Endothelial cell of umbilical vein (primary cell): ENCODE measurements around the gene YTHDF2. TPM values are rescaled to one million over a fixed set of nuclear protein-coding genes. Genes with fewer than 3 reads are reported as not detected.

Source experiments
- BruUV-seq: library from RNA; stranded (reverse); fragments of 400-500 nt; replicated peaks from 2 replicates; lab custom pipeline; 2021; lab: Mats Ljungman, UMichigan
- CTCF ChIA-PET: fragments of 300-600, 350-600 bp; sonication (Branson Sonifier 250); formaldehyde crosslinking; loops from one replicate; lab custom pipeline; 2021; ENCODE audit warnings: antibody characterized with exemption, inconsistent platforms; lab: Charles Lee
- POLR2A ChIA-PET: fragments of 300-600, 350-600 bp; sonication (Branson Sonifier 250); formaldehyde crosslinking; loops from one replicate; lab custom pipeline; 2021; ENCODE audit warnings: antibody characterized with exemption, inconsistent platforms; lab: Charles Lee
- DNase-seq: peaks from one replicate; pipeline ENCODE4 v3.0.0-alpha.2; 2011; ENCODE audit warnings: low read depth, low spot score
- FAIRE-seq: peaks from 2 replicates; lab custom pipeline; 2011; peaks lifted over from hg19 to GRCh38; lab: Jason Lieb, UNC
- H2AFZ ChIP-seq: 2 replicates; pipeline ENCODE4 v1.6.0; 2012; ENCODE audit warnings: low read depth, low read length, control low read depth, inconsistent platforms
- H3K27ac ChIP-seq: 2 replicates; pipeline ENCODE4 v1.5.1; 2011; ENCODE audit warnings: low read depth, mild to moderate bottlenecking, control low read depth, low read length, moderate library complexity; ENCODE audit not compliant: insufficient read depth
- H3K27me3 ChIP-seq, 2 experiments: 2 replicates each; pipeline versions ENCODE4 v1.6.0 to v1.6.1; 2011; ENCODE audit warnings: low read length in 2 of 2, mixed read lengths in 1 of 2; ENCODE audit not compliant: control insufficient read depth in 2 of 2, insufficient read depth in 2 of 2
- H3K36me3 ChIP-seq, 2 experiments: 2 replicates in 1 of 2; 3 replicates in 1 of 2; pipeline ENCODE4 v1.5.1; 2011; ENCODE audit warnings: low read length in 2 of 2, mild to moderate bottlenecking in 1 of 2, moderate library complexity in 1 of 2; ENCODE audit not compliant: control insufficient read depth in 2 of 2, insufficient read depth in 2 of 2; ENCODE audit errors: extremely low read depth in 1 of 2
- H3K4me1 ChIP-seq: 3 replicates; pipeline ENCODE4 v1.5.1; 2011; ENCODE audit warnings: mild to moderate bottlenecking, low read length; ENCODE audit not compliant: control insufficient read depth, insufficient read depth; ENCODE audit errors: extremely low read depth
- H3K4me2 ChIP-seq: 2 replicates; pipeline ENCODE4 v1.6.1; 2011; ENCODE audit warnings: low read length, control low read depth, mixed read lengths; ENCODE audit not compliant: insufficient read depth
- H3K4me3 ChIP-seq, 3 experiments: fragments of 200-600 bp in 1 of 3; sonication (generic), shearing (Covaris generic) in 1 of 3; replicated peaks in 1 of 3; 2 replicates each; pipeline ENCODE4 v1.5.1; 2011 to 2016; ENCODE audit warnings: control low read depth in 3 of 3, low read length in 3 of 3, mild to moderate bottlenecking in 2 of 3, inconsistent platforms in 1 of 3, low read depth in 1 of 3, moderate library complexity in 1 of 3; ENCODE audit not compliant: insufficient read depth in 1 of 3
- H3K79me2 ChIP-seq: 2 replicates; pipeline ENCODE4 v1.6.0; 2012; ENCODE audit warnings: low read length, inconsistent platforms; ENCODE audit not compliant: control insufficient read depth, insufficient read depth
- H3K9ac ChIP-seq: replicated peaks from 2 replicates; pipeline ENCODE3; 2011; ENCODE audit warnings: low read length, control low read depth; ENCODE audit not compliant: insufficient read depth; ENCODE audit errors: extremely low read depth
- H3K9me1 ChIP-seq: replicated peaks from 3 replicates; pipeline ENCODE4 v1.6.0; 2011; ENCODE audit warnings: mild to moderate bottlenecking, low read length; ENCODE audit not compliant: control insufficient read depth, insufficient read depth; ENCODE audit errors: extremely low read depth
- H3K9me3 ChIP-seq: replicated peaks from 2 replicates; pipeline ENCODE4 v1.5.1; 2012; ENCODE audit warnings: low read length, inconsistent platforms; ENCODE audit not compliant: control insufficient read depth, insufficient read depth
- H4K20me1 ChIP-seq: replicated peaks from 2 replicates; pipeline ENCODE3; 2011; ENCODE audit warnings: mild to moderate bottlenecking, low read length; ENCODE audit not compliant: control insufficient read depth, insufficient read depth; ENCODE audit errors: extremely low read depth
- EZH2 ChIP-seq: IDR thresholded peaks from 2 replicates; pipeline ENCODE4 v1.6.1; 2012; ENCODE audit warnings: borderline replicate concordance, low read depth, mild to moderate bottlenecking, moderate library complexity, low read length, inconsistent platforms; ENCODE audit not compliant: severe bottlenecking
- FOS ChIP-seq: IDR thresholded peaks from 2 replicates; pipeline ENCODE4 v1.6.1; 2011; ENCODE audit warnings: mild to moderate bottlenecking, low read length, moderate library complexity, borderline replicate concordance; ENCODE audit not compliant: insufficient read depth
- GATA2 ChIP-seq: IDR thresholded peaks from 2 replicates; pipeline ENCODE4 v1.7.0; 2011; ENCODE audit warnings: low read depth, mild to moderate bottlenecking, moderate library complexity, mixed read lengths, low read length; ENCODE audit not compliant: insufficient read length, insufficient read depth
- JUN ChIP-seq: IDR thresholded peaks from 2 replicates; pipeline ENCODE4 v1.6.1; 2011; ENCODE audit warnings: borderline replicate concordance, low read depth; ENCODE audit not compliant: insufficient read length, insufficient read depth
- MYC ChIP-seq: IDR thresholded peaks from one replicate; pipeline ENCODE4 v1.6.1; 2011; ENCODE audit warnings: mild to moderate bottlenecking, low read depth, low read length
- POLR2A ChIP-seq: IDR thresholded peaks from 2 replicates; pipeline ENCODE4 v1.6.1; 2012; ENCODE audit warnings: low read depth, mild to moderate bottlenecking, control low read depth, low read length
- POLR2AphosphoS5 ChIP-seq: IDR thresholded peaks from 2 replicates; pipeline ENCODE4 v1.6.1; 2012; ENCODE audit warnings: low read depth, mild to moderate bottlenecking, control low read depth, low read length, moderate library complexity; ENCODE audit not compliant: insufficient read depth
- dilution Hi-C: fragments of 300-500 bp; cut with MboI; formaldehyde crosslinking; loops from one replicate; pipeline ENCODE4 v1.15.0; 2019; ENCODE audit warnings: low sequenced_read_pairs; ENCODE audit not compliant: extremely low pct_ligation_motif_present
- intact Hi-C: fragments of 100-400 bp; cut with micrococcal nuclease; formaldehyde crosslinking; loops from one replicate; pipeline ENCODE4 v1.10.0; 2022
- polyA plus RNA-seq, 4 experiments: library from polyadenylated mRNA; depleted of rRNA in 3 of 4; stranded (reverse) in 3 of 4; unstranded in 1 of 4; fragments of >200 nt; gene quantifications; 2 replicates each; pipeline versions ENCODE4 v1.2.1 to v1.2.3, GENCODE V29; 2011 to 2012; ENCODE audit warnings: missing spikeins in 1 of 4
- total RNA-seq: library from RNA; stranded (reverse); gene quantifications from 2 replicates; pipeline ENCODE4 v1.2.3, GENCODE V29; 2021
- TF ChIP-seq, protein P1 (sequence below), 2 donors: IDR thresholded peaks; 1 replicate in 1 of 2; 2 replicates in 1 of 2; pipeline ENCODE4 v1.5.1; 2011; ENCODE audit warnings: low read length in 2 of 2, mild to moderate bottlenecking in 2 of 2, moderate library complexity in 2 of 2, control low read depth in 1 of 2, inconsistent platforms in 1 of 2, low read depth in 1 of 2; ENCODE audit not compliant: insufficient read depth in 1 of 2; ENCODE audit errors: extremely low read depth in 1 of 2
- TF ChIP-seq, protein P2 (sequence below): IDR thresholded peaks from 2 replicates; pipeline ENCODE4 v1.6.1; 2011; ENCODE audit not compliant: insufficient read depth, insufficient read length

YTHDF2 gene
- total and polyA plus RNA-seq, 2 donors (not counting 3 experiments of a cell fraction or from before 2014, with no cell fraction given), result 72.4 to 105 TPM

DNA sequence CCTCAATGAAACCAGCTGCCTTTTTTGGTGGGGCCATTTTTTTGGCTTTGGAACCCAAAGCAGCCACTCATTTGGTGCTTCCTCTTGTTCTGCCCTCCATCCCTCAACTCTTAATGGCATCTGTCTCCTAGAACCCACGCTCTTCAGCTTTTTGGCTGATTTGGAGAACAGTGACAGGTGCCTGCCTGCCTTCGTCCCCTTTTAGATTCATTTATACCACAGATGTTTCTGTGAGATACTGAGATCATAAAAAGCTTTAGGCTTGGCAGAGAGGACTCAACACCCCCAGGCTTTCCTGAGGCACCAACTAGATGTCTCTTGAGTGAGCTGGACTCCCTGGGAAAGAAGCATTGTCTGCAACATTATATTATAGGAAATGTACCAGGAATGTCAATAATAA lies 20.4 kb upstream of the YTHDF2 start:
- DNase-seq, result no peak
- dilution Hi-C loops, result no loop called here
- Histone ChIP-seq H4K20me1 (no peaks in the 10 kb centered on the region), H3K36me3 (peaks cover 0 to 11% of the 10 kb centered on the region in 2 experiments), H3K9me1 (no peaks in the 10 kb centered on the region), H3K9ac (no peak overlapping the region), H3K79me2 (no peaks in the 10 kb centered on the region), H3K27me3 (no peaks in the 10 kb centered on the region), H3K4me1 (no peaks in the 10 kb centered on the region), H3K4me2 (no peak overlapping the region), H2AFZ (no peak overlapping the region), H3K9me3 (no peaks in the 10 kb centered on the region), H3K27ac (no peak overlapping the region), H3K4me3 (no peak overlapping the region)
- ChIA-PET POLR2A (no interaction called here), CTCF (interaction anchor here (1.1 kb wide), 1 partner anchor 20 kb away, joined by 5 read pairs; the partner anchor contains the start of gene YTHDF2)
- no peak for FAIRE-seq
- no TSS peak for BruUV-seq
- TF ChIP-seq POLR2A (no peak), FOS (no peak), POLR2AphosphoS5 (no peak), MYC (no peak), EZH2 (no peak)
- TF ChIP-seq, protein P1, sequence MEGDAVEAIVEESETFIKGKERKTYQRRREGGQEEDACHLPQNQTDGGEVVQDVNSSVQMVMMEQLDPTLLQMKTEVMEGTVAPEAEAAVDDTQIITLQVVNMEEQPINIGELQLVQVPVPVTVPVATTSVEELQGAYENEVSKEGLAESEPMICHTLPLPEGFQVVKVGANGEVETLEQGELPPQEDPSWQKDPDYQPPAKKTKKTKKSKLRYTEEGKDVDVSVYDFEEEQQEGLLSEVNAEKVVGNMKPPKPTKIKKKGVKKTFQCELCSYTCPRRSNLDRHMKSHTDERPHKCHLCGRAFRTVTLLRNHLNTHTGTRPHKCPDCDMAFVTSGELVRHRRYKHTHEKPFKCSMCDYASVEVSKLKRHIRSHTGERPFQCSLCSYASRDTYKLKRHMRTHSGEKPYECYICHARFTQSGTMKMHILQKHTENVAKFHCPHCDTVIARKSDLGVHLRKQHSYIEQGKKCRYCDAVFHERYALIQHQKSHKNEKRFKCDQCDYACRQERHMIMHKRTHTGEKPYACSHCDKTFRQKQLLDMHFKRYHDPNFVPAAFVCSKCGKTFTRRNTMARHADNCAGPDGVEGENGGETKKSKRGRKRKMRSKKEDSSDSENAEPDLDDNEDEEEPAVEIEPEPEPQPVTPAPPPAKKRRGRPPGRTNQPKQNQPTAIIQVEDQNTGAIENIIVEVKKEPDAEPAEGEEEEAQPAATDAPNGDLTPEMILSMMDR (IDR thresholded peaks at IDR 0.05; ENCODE audit: extremely low read depth in 1 of 2, insufficient read depth in 1 of 2, low read depth in 1 of 2, low read length in 2 of 2), result no peak
- intact Hi-C loops, result no loop called here

DNA sequence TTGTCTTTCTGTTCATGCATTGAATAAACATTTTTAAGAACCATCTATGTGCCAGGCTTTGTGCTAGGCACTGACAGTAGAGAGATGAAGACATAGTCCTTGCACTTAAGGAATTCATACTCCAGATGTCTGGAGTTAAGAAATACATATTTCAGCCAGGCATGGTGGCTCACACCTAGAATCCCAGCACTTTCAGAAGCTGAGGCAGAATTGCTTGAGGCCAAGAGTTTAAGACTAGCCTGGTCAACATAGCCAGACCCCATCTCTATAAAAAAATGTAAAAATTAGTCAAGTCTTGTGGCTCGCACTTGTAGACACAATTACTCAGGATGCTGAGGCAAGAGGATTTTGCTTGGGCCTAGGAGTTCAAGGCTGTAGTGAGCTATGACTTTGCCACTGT lies 18.6 kb upstream of the YTHDF2 start:
- ChIA-PET CTCF (interaction anchor here (0.9 to 1.8 kb wide), 2 partner anchors 18 to 159 kb away, joined by 3 to 11 read pairs; partner anchors contain the start of gene YTHDF2), POLR2A (interaction anchor here (1.0 kb wide), 1 partner anchor 70 kb away, joined by 5 read pairs; the partner anchor contains the start of gene RNU11)

More for the DNA sequence above, 18.6 kb upstream of the YTHDF2 start:
- dilution Hi-C loops (no loop called here), intact Hi-C loops (no loop called here)
- no peak overlapping the region for H2AFZ ChIP-seq
- H3K36me3 ChIP-seq, result peaks cover 0 to 9% of the 10 kb centered on the region in 2 experiments
- no peak overlapping the region for H3K9ac ChIP-seq
- no peak overlapping the region for H3K27ac ChIP-seq
- H3K4me2 ChIP-seq, result no peak overlapping the region
- no peaks in the 10 kb centered on the region for H3K9me1 ChIP-seq
- H3K79me2 ChIP-seq, result no peaks in the 10 kb centered on the region
- BruUV-seq, result no TSS peak
- DNase-seq, result no peak
- no peaks in the 10 kb centered on the region for H4K20me1 ChIP-seq
- no peaks in the 10 kb centered on the region for H3K9me3 ChIP-seq
- TF ChIP-seq MYC, result no peak
- no peak for TF ChIP-seq FOS
- TF ChIP-seq POLR2AphosphoS5, result no peak
- TF ChIP-seq, protein P2, sequence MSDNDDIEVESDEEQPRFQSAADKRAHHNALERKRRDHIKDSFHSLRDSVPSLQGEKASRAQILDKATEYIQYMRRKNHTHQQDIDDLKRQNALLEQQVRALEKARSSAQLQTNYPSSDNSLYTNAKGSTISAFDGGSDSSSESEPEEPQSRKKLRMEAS, result no peak
- TF ChIP-seq, protein P1 (IDR thresholded peaks at IDR 0.05; ENCODE audit: extremely low read depth in 1 of 2, insufficient read depth in 1 of 2, low read depth in 1 of 2, low read length in 2 of 2), result no peak
- TF ChIP-seq EZH2, result no peak
- no peak for TF ChIP-seq JUN
- TF ChIP-seq POLR2A, result no peak
- TF ChIP-seq GATA2, result no peak
- no peaks in the 10 kb centered on the region for H3K27me3 ChIP-seq
- no peaks in the 10 kb centered on the region for H3K4me1 ChIP-seq
- no peak for FAIRE-seq
- no peak overlapping the region for H3K4me3 ChIP-seq
